HG03175 (cell line): ENCODE measurements around the gene KCNT2.
"Not testable (repeated sequence)": the region's sequence is repeated elsewhere in the genome, so short reads cannot be mapped to it uniquely, and the experiment has no call there.

Experiments used
- ATAC-seq: cut with Tn5 transposase; IDR thresholded peaks from one replicate; pipeline ENCODE4 v1.9.1; 2021; ENCODE audit warnings: mild to moderate bottlenecking, moderate library complexity; ENCODE audit not compliant: unreplicated experiment

The KCNT2 gene

DNA sequence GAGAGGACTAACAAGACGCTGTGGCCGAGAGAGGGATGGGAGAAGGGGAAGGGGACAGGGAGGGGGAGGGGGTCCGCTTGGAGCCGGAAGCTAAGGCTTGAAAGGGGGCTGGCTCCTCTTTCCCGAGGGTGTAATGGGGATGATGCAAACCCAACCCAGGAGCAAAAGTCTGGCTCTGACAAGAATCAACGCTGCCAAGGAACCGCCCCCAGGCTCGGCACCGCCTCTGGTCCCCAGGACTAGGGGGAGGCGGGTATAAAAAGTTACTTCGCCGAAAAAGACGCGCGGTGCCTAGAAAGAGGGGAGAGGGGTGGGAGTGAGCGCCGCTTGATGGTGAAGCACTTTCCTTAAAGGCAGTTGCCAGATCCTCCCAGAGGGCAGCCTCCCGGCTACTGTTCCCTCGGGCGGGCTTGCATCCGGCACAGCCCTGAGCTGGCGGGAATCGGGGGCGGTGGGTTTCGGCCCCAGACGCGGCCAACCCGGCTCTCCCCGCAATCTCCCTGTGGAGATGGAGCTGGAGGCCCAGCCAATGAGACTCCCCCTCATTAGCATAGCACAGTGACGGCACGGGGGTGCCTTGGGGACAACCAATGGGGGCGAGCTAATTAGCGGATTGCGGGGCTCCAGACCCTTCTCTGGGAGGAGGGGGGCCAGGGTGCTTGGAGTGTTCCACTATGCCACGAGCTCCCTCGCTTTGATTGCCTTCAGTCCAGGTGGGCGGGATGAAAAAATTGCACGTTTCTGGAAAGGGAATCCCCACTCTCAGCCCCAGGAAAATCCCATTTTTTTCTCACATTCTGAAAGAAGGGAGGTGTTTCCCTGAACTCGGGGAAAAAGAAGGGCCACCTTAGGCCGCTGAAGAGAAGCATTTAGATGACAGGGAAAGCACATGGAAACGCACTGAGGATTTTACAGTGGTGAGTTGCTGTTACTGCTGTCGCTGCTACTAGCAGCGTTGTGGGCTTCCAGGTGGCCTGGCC is at the start of gene KCNT2:
KCNT2 (minus strand) TSS at position 51 of the 980 bp plus-strand sequence. CDS start 131 bp downstream, outside the sequence.
- ATAC-seq, result peak; percentile 55

DNA sequence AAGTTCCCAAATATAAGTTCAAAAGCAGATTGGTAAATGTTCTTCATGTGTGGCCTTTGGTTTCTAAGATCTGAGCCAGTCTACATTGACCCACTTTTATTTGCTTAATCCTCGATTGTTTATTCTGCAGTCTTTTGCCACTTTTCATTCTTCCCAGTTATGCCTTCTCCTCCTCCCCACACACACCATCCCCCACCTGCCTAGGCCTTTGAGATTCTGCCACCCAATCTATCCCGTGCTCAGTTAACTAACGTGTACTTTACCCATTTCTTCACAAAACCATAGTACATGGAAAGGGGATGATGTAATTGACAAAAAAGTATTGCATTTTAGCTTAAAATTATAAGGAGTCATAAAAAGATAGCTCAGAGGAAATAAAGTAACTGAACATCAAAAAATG is 47.3 kb upstream of the KCNT2 start:
- ATAC-seq, result no peak

DNA sequence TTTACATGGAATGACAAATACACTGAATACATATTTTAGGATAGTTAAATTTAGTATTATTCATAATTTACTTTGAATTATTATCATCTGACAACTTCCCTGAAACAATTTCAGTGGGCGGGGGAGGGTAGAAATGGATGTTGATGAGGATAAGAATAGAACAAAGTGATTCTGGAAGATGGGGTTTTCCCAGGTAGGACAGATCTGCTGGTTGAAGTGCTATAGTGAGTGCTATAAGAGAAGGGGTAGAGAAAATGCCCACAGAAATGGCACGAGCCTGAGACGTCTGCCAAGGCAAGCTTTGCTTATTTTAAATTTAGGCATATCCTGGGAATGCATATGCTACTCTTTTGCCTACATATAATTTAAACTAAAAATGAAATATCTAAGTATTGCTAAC is 46.8 kb upstream of the KCNT2 start:
- ATAC-seq, result no peak

DNA sequence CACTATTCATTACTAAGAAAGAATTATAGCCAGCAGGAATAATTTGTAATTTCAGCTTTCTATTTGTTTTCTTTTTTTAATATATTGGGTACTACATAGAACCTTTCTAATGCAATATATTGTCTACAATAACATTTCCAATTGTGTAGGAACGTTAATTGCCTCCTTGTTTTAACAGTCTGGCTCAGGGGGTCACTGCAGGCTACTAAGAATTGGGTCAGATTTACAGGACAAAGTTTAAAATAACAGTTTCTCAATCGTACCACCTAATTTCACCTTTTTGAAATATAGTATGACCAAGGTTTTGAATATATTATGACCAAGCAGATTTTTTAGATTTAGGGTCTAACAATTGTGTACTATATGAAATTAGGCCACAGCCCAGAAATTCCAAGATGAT is 46.0 kb upstream of the KCNT2 start:
- ATAC-seq, result no peak

DNA sequence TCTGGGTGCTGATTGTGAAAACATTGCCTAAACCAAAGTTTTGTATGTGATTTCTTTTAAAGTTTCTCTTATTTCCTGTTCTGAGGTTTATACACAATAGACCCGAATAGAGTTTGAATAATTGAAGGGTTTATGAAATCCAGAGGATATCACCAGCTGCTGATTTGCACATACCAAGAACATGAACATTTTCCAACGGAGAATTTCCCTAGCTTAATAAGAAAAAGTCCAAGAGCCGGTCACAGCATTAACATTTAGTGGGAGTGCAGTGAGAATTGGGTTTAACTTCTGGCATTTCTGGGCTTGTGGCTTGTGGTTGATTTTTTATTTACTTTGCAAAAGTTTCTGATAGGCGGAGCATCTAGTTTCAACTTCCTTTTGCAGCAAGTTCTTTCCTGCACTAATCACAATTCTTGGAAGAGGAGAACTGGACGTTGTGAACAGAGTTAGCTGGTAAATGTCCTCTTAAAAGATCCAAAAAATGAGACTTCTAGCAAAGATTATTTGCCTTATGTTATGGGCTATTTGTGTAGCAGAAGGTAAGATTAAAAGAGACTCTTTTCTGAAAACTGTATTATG is 43.5 kb upstream of the KCNT2 start, which contains the start of gene CFH:
CFH (plus strand) TSS at position 407 of the 579 bp plus-strand sequence; CDS start at position 482, 75 bp downstream.
- no peak for ATAC-seq

DNA sequence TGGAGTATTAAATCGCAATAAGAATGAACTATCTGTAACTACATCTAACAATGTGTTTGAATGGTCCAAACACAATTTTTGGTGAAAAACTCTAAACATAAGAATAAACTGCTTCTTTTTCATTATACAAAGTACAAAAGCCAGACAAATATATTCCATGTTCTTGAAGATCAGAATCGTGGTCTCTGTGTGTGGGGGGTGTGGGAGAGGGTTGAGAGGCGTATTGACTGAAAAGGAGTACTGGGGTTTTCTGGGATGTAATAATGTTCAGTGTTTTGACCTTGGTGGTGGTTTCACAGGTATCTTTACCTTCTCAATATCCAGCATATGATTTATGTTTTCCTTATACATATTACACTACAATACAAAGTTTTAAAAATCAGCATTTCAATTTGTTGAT is 42.8 kb upstream of the KCNT2 start:
- ATAC-seq, result no peak

DNA sequence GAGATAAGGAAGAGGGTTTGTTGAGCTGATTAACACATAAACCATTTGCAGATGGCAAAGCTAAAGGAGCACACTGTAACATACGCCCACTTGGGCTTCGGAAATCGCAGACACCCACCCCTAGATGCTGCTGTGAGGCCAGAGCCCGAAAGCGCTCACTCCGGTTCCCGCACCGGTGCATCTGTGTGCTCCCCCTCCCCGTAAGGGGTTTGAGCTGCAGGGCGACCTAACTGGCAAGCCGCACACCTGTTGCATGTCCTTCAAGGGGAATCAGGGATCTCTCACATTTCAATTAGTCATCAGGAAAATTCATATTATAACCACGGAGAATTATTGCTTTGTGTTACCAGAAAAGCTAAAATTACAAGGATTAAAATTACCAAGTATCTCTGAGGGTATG is 42.2 kb upstream of the KCNT2 start:
- no peak for ATAC-seq

DNA sequence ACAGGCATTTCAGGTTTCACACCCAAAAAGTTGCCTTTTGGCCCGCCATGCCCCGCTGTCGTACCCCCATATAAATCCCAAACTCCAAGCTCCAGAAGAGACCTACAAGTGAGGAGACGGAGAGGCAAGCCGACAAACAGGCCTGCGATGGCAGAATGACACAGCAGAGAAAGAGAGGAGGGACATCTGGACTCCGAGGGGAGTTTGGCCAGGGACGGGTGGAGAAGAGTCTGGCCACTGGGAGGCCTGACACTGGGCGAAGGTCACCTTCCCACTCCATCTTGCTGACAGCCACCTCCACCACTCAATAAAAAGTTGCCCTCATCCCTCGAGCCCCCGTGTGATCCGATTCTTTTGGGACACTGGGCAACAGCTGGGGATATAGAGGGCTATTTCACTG is 41.8 kb upstream of the KCNT2 start:
- no peak for ATAC-seq

DNA sequence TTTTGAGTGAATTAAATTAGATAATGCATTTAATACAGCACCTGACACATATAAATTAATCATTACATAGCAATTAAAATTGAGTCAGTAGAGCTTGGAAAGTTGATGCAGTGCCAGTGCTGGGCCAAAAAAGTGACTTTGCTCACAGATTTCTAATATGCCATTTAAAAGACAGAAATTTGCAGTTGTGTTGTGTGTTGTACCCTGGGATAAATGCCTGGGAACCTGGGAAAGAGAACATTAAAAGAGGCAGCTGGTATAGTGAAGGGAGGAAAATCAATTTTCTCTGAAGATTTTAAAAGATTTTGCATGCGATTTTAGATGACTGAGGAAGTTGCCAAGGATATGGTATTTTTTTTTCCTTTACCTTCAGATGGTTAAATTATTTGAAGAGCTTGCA is 32.7 kb upstream of the KCNT2 start:
- no peak for ATAC-seq

DNA sequence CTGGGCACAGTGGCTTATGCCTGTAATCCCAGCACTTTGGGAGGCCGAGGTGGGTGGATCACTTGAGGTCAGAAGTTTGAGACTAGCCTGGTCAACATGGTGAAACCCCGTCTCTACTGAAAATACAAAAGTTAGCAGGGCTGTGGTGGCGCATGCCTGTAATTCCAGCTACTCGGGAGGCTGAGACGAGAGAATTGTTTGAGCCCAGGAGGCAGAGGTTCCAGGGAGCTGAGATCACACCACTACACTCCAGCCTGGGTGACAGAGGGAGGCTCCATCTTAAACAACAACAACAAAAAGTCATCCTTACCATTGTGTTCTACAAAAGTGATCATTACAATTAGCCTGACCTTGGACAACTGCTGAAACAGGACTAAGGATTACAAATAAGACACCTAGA is 31.1 kb upstream of the KCNT2 start:
- not testable (repeated sequence) for ATAC-seq

DNA sequence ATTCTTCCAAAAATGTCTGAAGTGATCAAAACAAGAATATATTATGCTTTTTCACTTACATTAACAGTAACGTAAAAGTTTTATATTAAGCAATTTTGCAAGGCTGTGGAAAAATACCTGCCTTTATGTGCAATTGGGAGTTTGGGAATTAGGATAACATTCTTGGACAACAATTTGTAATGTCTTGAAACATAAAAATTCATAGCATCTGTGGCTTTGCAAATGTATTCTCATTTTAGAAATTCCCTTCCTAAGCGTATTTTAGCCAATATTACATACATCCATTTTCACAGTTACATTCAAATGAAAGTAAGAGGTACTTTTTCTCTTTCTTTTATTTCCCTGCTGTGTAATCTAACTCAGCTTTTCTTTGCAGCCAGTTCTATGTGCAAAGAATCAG is 30.2 kb upstream of the KCNT2 start:
- ATAC-seq, result no peak

DNA sequence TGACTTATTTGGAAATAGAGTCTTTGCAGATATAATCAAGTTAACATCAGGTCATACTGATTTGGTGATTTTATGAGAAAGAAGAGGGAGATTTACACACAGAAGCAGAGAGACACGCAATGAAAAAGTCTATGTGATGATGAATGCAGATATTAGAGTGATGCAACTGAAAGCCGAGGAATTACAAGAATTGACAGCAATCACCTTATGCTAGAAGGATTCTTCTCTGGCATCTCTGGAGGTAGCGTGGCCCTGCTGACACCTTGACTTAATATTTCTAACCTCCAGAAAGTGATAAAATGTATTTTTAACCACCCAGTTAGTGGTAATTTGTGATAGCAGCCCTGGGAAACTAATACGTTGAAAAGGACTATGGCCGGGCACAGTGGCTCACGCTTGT is 29.4 kb upstream of the KCNT2 start:
- ATAC-seq, result no peak

DNA sequence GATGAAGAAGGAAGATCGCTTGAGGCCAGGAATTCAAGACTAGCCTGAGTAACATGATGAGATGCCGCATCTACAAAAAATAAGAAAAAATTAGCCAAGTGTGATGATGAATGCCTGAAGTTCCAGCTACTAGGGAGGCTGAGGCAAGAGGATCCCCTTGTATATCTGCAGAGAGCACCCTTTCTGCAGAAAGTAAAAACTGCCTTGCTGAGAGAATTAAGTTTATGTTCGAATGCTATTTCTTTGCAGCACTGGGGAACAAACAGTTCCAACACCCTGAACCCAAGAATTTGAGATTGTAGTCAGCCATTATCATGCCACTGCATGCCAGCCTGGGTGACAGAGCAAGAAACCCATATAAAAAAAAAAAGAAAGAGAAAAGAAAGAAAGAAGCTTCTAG is 20.6 kb upstream of the KCNT2 start:
- no peak for ATAC-seq

DNA sequence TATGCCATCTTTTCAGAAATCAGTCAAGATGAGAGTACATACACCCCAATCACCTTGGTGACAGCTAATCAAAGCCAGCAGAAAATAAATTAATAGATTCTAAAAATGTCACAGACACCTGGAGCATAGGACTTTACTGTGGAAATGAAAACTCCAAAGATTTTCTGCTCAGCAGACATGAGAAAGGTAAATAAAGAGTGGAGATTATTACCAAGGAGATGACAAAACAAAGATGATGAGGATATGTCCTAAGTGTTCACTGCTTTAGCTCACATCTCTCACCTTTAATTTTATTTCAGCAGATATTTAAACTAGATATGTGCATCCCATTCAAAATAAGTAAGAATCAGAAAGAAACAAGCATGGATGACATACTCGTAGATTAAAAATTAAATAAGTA is 14.8 kb upstream of the KCNT2 start:
- ATAC-seq, result no peak

DNA sequence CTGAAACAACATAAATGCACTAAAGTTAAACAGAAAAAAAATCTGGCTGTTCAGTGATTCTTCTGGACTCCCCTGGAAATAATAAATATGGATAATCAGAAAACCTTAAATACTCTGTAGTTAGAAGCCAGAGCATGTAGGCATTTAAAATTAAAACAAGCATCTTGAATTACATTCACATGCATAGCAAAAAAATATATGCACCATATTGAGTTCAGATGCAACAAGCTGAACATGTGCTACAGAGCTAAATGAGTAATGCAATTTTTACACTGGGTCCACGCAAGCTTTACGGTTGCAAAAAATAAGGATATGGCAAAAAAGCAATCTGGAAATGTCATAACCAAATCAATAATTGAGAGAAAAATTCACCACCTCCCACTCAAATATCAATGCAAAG is 11.5 kb upstream of the KCNT2 start:
- ATAC-seq, result no peak

DNA sequence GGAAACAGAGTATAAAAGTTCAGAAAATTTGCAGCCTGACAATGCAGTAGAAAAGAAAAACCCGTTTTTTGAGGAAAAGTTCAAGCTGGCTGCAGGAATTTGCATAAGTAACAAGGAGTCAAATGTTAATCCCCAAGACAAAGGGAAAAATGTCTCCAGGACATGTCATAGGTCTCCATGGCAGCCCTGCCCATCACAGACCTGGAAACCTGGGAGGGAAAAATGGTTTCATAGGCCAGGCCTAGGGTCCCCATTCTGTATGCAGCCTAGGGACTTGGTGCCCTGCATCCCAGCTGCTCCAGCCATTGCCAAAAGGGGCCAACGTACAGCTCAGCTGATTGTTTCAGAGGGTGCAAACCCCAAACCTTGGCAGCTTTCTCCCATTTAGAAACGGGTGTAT is 3.6 kb upstream of the KCNT2 start:
- ATAC-seq, result no peak

DNA sequence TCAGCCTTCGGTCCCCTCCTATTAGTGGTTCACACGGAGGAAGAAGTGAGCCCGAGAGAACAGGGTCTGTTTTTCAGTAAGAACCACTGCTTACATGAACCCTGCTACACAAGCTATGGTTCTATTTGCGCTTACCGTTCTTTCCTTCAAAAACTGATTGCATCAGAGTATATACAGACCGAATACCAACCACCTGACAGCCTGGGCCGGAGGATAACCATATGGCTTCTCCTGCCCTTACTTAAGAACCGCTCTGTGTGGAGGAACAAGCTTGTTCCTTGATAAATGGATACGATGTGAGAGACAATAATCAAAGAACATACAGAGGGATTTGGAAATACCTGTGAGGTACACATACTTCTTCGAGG is 1.1 kb upstream of the KCNT2 start:
- ATAC-seq, result peak; percentile 23

DNA sequence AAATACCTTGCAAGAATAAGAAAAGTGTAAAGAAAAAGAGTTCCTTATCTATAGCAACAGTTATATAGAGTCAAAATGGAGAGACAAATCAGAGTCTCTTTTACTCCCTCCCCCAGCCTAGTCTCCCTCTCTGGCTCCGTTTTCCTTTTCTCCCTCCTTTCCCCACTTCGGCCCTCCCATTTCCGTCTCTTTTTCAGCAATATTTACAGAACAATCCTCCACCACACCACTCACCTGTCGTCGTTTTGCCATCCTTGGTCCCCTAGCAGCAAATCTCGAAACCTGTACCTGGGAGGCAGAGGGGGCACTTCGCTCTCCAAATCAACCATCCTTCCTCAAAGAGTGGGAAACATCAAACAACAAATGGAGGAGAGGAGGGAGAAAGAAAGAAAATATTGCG is 259 bp downstream of the KCNT2 start:
- no peak for ATAC-seq

DNA sequence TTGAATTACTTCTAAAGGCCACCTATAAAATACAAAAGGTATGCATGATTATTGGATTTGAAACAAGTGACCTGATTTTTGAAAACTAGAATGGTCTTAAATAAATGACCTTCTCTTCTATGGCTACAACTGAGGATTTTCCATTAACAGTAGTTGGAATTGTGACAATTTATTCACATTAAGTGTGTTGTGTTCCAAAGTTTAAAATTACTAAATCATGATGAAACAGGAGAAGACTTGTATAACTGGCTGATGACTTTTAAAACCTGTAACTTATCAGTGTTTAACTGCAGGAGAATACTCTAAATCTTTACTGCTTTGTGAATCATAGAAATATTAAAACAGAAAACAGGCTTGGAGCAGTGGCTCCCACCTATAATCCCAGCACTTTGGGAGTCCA is 4.6 kb downstream of the KCNT2 start:
- ATAC-seq, result no peak

DNA sequence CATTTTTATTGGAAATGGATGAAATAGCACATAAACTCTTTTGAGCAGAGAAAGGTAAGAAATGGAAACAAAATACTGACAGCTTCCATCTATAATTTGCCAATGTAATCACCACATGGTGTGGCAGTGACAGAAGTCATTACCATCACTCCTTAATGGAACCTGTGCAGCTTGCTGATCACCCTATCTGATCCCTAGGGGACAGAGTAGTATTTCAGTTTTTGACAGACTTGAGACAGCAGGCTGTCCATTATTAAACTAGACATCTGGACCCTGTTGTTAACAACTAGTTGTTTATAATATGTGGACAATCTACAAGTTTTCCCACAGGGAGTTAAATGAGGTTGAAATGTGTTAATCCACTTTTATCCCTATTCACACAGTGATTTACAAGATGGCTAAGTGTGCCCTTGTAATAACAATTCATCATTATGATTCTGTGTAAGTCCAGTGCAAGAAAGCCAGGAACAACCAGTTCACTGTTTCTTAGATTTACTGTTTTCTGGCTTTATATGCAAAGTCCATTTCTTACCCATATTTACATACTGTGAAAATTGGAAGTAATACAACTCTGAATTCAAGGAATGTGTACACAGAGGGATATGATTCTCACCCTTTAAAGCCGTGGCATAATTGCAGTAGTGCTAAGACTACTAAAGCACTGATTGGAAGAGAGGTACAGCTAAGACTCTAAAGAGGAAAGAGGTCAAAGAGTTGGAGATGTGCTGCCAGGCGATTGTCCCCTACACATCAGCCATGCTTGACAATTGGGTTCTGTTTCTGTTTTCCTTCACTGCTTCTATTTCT is 9.1 kb downstream of the KCNT2 start:
- ATAC-seq, result no peak

DNA sequence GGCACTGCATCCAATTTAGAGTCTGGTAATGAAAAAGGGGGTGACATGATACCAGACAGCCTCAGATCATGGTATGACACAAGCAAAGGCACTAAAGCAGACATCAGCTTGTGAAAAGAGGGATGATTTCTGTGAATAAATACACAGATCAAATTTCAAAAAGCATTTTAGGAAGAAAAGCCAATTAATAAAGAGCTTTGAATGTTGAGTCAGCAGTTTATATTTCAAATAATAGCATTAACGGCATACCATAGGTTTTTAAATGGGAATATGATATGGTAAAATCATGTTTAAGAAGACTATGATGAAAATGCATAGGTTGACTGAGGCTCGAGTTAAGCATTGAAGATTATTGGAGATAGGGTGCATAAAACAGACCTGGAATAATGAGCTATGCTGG is 13.5 kb downstream of the KCNT2 start:
- no peak for ATAC-seq

DNA sequence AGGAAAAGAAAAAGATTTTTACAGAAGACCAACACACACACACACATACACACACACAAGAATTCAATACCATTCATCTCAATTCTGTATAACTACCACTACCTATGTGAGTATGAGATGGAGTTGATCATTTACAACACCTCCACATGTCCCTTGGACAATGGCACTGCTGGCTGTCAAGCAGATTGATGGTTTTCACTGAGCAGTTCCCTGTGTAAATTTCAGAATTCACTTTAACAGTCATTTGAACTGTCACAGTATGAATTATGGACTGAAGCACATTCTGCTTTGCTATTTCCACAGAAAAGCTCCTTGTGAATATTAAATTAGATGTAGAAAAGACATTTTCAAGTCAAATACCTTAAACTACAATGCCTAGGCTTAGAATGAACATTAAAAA is 14.3 kb downstream of the KCNT2 start:
- no peak for ATAC-seq
